ENCODE data around the gene KLHL30.
A peak's percentile ranks its signal among the peaks of the same experiment; 100 is the strongest.

KLHL30 gene

GRCh38 chr2:238151628-238152235 is 13.3 kb downstream of the KLHL30 start:
- no peak for DNase-seq

DNA sequence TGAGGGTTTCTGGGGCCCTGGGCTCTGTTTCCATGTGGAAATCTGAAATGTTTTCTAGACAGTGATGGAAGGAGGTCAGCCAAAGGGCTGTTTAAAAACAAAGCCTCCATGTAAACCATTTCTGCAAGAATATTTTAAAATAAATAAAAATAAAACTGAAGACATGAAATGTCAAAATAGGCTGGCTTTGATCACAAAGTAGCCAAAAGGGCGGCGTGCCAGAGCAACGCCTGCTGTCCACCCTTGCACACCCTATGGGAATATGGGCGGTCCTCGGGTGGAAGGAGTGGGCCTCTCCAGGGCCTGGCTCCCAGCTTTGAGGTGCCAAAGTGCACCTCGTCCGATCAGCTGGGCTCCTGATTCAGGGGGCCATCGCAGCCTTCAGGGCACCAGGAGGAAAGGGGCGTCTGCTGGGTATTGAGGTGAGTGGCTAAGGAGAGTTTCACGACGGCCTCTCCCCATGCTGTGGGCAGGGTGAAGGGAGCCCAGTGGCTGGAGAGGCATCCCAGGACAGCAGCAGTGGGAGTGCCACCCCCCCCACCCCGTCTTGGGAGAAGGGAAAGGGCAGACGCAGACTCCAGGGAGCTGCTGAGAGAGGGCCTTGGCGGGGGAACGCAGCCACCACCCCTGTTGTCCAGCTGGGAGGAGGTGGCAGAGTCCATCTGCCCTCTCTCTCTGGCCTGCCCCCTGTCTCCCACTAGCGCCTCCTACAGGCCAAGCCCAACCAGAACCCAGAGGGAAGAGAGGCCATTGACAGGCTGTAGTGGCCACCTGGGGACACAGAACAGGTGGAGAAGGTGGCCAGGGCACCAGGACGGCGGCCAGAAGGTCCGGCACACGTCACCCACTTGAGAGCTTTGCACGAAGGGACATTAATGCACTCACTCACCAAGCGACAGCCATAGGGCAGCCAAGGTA is 14.6 kb downstream of the KLHL30 start:
- DNase-seq: no peak

- DNase-seq: no peak
These were observed 16.1 kb downstream of the KLHL30 start for GRCh38 chr2:238154570-238154969.

DNA sequence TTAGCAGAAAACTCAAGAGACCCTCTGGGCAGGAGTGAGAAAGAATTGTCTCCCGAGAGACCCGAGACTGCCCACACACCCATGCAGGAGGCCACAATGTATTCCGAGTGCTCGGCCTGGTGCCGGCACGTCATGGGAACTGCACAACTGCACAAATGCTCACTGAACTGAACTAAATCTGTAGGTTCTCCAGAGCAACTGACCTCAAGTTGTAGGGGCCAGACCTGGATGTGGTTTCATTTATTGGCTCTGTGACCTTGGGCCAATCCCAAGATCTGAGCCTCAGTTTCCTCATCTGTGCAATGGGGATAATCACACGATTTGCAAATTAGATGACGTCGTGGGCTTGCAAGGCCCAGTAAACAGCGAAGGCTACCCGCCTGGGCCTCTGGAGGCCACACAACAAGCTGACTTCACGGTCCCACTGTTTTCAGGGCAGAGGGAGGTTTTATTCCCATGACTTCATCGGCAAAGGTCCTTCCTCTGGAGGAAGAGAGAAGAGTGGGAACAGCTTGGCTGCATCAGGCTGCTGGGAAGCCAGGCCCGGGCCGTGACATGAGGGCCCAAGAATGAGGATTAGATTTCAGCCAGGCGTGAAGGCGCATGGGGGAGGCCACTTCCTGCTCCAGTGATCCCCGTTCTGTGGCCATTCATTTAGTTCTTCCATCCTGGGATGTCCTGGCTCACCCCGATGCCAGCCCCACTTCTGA is 16.7 kb downstream of the KLHL30 start:
- DNase-seq: no peak

- DNase-seq: no peak
These were observed 17.6 kb downstream of the KLHL30 start for GRCh38 chr2:238155761-238156694.

GRCh38 chr2:238157506-238158017 is 19.1 kb downstream of the KLHL30 start:
- no peak for DNase-seq

- DNase-seq: no peak
These were observed 19.6 kb downstream of the KLHL30 start for GRCh38 chr2:238158018-238158508.

DNA sequence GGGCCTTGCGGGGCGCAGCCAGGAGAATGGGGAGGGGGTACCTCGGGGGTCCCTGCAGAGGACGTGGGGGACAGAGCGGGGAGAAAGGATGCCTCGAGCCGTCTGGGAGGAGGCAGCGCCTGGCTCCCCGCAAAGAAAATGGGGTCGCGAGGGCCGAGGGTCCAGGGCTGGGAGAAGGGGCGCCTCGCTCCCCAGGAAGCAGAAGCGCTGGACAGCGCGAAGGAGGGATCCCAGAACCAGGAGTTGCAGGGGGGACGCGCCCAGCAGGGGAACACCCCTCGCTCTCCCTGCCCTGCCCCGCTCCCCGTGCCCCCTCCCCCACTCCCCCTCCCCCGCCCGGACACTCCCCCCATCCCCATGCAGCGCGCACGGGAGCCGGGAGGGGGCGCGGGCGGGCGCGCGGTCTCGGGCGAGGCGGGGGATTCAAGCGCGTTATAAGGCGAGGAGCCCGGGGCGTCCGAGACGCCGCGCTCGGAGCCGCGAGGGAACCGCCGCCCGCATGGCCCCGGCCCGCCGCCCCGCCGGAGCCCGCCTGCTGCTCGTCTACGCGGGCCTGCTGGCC is 20.1 kb downstream of the KLHL30 start, which contains the start of gene ERFE:
Gene ERFE (plus strand): TSS at position 462 of the 562 bp plus-strand sequence. CDS start 38 bp downstream, at position 500.
- peak; percentile 78 for DNase-seq

DNA sequence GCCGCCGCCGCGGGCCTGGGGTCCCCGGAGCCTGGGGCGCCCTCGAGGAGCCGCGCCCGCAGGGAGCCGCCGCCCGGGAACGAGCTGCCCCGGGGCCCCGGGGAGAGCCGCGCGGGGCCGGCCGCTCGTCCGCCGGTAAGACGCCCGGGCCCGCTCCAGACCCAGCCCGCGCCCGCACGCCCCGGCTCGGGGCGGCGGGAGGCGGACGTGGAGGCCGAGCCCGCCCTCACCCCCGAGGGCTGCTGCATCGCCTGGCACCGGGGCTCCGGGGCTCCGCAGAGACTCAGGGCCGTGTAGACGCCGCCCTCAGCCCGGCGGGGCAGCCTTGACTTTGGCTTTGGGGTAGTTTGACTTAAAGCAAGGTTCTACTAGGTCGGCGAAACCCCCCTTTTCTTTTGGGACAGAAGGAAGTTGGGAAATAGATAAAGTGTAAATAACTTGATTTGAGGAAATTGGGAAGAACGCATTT is 20.6 kb downstream of the KLHL30 start:
- DNase-seq: no peak

GRCh38 chr2:238159661-238160205 is 21.3 kb downstream of the KLHL30 start:
- no peak for DNase-seq

- no peak for DNase-seq
These were observed 22.0 kb downstream of the KLHL30 start for GRCh38 chr2:238160206-238161129.

DNA sequence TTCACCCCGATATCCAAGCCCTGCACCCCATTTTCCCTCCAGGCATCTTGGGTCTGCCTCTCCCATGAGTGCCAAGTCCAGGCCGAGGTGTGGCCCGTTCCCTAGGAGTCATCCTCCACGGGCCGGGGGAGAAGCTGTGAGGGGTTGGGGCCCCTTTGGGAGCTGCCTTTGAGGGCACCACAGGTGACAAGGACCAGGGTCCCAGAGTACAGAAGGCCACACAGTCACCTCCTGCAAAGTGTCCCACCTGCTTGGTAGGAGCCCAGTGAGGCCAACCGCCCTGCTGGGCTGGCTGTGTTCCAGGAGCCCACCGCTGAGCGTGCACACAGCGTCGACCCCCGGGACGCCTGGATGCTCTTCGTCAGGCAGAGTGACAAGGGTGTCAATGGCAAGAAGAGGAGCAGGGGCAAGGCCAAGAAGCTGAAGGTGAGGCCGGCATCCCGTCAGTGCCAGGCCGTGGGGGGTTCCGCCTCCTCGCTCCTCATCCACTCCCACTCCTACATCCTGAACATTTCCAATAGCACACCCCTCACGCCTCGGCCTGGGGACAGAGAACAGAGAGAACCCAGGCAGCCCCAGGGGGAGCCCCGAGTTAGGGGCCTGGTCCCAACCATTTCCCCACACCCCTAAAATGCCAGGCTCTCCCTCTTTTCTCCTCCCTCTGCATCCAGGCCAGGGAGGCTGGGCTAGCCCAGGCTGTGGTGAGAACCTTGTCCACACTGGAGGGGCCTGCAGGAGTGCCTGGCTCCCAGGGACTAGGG is 23.0 kb downstream of the KLHL30 start:
- DNase-seq: no peak

GRCh38 chr2:238162251-238162845 is 23.9 kb downstream of the KLHL30 start:
- DNase-seq: no peak

DNA sequence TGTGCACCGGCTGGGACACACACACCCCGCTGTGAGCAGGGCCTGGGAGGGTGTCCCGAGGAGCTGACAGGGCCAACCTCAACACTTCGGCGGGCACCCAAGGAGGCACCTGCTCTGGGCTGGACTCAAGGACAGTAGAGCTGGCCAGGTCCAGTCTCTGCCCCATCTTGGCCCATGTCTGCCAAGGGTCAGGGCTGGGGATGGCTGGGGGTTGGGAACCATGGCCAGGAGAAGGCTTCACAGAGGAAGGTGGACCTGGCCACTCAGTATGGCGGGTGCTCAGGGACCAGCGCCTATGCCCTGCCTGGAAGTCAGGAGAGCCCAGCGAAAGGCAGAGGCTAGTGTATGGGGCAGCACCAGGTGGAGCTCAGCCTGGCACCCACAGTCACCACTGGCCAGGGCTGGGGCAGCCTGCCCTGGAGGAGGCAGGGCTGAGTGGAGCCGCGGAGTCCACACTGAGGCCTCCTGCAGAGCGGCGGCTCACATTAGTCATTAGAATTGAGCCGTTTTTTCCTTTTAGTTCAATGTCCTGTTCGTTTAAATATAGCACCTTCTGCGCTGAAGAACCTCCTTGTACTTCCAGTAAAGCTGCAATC is 24.5 kb downstream of the KLHL30 start:
- DNase-seq: peak; percentile 58

DNA sequence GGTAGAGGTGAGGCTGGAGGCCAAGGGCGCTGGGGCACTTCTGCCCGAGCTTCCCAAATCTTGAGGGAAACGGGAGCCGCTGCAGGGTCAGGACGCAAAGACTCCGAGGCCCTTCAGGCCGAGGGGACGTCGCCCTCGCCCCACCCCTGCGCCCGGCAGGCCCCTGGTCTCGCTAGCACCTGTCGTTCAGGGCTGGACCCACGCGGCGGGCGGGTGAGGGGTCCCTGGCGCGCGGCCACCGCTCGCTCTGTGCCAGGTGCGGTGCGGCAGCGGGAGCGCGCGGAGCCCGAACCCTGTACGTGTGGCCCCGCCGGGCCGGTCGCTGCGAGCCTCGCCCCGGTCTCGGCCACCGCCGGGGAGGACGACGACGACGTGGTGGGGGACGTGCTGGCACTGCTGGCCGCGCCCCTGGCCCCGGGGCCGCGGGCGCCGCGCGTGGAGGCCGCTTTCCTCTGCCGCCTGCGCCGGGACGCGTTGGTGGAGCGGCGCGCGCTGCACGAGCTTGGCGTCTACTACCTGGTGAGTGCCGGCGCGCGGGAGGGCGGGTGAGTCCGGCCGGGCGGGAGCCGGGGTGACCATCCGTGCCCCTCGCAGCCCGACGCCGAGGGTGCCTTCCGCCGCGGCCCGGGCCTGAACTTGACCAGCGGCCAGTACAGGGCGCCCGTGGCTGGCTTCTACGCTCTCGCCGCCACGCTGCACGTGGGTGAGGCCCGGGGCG is 25.2 kb downstream of the KLHL30 start:
- no peak for DNase-seq

DNA sequence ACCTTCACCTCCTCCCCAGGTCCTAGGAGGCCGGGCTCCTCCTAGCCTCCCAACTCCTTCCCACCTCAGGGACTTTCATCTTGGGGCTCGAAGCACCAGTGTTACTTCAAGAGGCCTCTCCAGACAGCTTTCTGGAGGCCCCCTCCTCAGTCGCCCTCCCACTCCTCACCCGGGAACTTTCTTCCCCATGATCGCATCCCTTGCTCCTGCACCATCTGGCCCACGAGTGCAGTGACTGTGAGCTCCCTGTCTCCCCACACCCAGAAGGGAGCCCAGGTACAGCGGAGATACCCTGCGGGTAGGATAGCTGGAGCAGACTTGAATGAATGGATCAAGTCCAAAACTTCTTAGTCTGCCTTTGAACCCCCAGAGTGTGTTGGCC is 26.4 kb downstream of the KLHL30 start:
- no peak for DNase-seq

- no peak for DNase-seq
These were observed 26.9 kb downstream of the KLHL30 start for GRCh38 chr2:238165288-238165921.

Data from activated effector memory CD4-positive, alpha-beta T cell treated with anti-CD3 and anti-CD28 coated beads, Interleukin-2, amount 50 U/mL, for 16 hours (primary cell).